ENCODE measurements around the gene PDE4D.
A peak's percentile ranks its signal among the peaks of the same experiment; 100 is the strongest.
"Not testable (repeated sequence)": the region's sequence is repeated elsewhere in the genome, so short reads cannot be mapped to it uniquely, and the experiment has no call there.

The PDE4D gene

DNA sequence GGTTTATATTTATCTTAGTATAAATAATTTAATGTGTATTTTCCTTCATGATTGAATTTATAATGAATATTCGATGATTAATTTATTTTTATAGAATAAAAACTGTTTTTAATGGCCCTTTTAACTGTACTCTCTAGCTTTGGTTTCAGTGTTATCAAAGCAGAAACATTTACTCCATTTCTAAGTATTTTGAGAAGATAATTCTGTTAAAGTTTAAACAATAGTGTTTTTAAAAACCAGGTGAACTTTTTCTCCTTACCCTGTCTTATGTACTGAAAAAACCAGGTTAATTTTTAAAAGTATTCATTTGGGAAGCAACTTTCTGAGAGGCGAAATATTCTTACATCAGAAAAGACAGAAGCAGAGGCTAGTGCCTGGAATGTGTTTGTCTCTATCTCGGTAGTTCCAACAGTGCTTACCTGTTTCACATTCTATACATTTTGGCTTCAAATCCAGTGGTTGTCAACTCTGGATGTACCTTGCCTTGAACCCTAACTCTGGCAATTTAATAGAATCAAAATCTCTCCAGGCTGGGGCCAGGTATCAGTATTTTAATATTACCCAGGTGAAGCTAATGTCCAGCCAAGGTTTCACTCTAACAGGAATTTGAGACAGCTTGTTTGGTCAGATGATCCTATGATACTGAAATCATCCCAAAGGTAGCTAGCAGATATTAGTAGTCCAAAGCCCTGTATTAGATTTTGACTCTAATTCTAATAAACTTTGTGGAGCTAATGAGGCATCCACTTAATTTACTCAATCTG lies 434.4 kb downstream of the PDE4D start:
- no peak for DNase-seq

DNA sequence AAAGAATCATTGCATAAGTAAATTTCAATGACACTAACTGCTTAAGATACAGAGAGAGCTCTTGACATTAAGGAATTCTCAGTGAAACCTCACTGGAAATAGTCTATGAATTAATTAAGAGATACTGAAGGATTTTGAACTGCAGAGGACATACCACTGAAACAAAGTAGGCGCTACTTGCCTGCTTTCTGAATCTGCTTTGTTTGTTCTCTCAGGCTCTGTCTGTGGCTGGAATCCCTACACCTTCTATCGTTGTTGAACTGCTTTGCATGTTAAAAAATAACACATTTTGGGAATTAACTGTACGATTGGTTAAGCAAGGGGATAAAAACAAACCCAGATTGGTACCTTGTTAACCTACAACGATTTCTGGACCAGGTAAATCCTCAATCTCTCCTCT lies 435.2 kb downstream of the PDE4D start:
- DNase-seq = no peak

DNA sequence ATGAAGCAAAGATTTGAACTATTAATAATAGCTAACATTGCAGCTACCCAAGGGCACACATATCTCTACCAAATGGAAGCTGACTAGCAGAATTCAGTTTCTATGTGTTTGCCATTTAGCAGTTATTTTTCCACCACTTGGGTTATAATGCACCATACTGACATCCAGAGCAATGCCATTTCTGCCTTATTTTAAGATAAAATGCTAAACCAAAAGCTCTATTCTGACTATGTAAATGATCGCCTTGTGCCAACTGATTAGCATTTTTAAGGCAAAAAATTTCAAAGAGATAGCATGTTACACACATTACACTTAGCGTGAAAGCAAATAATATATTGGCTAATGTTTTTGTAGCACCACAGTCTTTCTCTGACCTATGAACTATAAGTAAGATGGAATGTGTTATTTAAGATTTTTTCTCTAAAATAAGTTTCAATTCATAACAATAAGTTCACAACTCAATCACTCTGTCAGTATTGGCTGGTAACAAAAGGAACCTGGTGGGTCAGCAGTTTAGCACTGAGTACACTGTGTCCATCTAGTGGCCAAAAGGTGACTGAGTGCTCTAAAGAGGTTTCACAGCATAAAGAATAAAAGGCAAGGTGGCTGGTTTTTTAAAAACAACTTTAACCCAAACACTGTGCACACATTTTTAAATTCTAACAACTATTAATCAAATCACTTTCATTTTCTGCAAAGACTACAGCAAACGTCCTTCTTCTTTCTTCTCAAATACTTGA lies 443.5 kb downstream of the PDE4D start:
- DNase-seq = no peak

DNA sequence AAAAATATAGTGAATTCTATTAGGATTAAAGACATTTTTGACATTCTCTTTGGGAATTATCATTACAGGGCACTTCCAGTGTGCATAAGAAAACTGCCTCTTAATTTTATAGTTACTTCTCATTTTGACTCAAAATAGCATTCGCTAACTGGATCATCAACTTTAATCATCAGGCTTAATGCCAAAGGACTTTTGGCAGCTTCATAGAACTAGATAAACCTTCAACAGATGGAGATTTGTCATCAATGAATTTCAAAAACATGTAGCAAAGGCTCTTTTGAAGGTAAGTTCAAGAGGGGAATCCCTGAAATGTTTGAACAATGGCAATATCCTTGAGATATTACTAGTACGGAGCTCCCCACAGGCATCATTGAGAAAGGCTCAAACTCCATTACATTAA lies 447.2 kb downstream of the PDE4D start:
- DNase-seq = no peak

DNA sequence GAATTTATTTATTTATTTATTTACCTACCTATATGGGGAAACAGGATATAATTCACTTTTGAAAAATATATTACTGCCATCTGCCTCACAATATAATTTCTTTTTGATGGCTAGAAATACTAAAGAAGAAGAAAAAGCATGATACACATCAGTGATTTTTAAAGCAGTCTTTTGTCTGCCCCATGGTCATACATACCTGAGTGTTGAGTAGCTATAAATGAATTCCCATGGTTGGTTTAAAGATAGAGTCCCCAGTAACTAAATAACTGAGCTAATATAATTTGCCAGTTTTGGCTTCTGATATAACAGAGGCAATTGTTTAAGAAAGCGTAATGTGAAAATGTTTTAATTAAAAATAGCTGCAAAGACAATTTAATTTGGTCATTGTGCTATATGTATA lies 447.8 kb downstream of the PDE4D start:
- DNase-seq = no peak

DNA sequence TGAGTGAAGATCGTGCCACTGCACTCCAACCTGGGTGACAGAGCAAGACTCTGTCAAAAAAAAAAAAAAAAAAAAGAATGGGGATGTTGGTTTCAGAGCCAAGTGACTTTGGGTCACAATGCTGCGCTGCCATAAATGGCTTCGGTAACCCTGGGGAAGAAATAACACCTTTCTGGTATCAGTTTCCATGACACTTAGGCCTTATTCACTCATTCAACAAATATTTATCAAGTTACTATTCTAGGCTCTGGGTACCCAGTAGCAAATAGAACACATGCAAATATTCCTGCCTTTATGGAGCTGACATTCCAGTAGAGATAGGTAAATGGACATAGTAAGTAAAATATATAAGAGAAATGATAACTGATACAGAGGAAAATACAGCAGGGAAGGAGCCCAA lies 454.2 kb downstream of the PDE4D start:
- DNase-seq = no peak

DNA sequence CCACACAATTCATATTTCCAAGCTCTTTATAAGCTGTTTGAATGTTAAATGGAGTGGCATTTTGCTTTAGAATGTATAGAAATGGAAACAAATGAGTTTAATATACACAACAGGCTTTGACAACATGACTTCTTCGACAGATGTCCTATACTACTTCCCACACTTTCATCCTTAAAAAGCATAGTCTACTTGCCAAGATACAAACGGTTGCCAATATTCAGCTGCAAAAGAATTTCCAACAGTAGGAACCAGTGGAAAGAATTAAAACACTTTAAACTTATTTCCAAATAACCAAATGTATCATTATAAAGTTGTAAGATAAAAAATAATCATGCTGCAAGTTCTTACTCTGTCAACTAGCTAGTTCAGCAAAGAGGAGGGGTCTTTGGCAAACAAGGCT lies 456.4 kb downstream of the PDE4D start:
- no peak for DNase-seq

DNA sequence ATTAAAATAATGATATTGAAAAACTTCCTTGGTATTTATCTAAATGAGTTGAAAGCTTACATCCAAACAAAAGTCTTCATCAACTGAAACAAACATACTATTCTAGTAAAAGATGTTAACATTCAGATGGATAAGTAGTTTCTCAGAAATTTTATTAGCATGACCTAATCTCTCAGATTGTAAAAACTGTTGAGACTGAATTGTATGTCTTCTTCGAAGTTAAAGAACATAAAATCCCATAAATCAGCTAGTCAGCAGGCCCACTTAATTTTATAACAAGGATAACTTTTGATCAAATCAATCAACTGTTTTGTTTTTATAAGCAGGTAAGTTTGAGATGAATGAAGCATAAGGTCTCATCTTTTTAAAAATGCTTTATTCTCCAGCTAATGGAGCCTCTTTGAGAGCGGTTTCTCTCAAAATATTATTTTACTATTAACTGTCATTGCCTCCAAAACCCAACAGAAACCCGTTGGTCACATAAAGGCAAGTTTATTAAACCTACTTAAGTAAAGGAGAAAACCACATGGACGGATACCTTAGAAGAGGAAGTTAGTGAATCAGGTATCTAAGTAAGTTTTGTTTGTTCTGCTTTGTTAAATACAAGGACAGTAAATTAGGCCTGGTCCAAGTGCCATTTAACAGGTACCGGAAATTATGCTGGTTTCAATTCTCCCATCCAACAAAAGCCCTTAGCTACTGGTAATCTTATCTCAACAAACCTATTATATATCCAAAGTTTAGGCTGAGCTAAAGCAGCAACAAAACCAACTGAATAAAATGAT lies 457.0 kb downstream of the PDE4D start:
- DNase-seq = no peak

DNA sequence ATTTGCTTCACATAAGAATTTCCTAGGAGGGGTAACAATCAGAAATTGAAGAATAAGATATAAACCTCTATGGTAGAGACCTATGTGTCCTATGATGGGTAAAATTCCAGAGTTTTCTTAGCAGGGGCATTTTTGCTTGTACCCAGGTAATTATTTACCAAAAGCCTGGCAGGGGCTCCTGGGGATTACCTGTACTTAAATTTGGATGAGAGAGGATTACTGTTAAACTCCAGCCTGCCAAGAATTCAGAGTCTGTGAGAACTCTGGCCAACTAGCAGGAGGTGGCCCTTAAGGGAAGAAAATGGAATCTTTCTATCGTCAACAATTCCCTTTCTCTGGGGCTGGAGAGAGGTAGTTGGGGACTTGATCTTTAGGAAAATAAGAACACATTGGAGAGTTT lies 460.4 kb downstream of the PDE4D start:
- no peak for DNase-seq

DNA sequence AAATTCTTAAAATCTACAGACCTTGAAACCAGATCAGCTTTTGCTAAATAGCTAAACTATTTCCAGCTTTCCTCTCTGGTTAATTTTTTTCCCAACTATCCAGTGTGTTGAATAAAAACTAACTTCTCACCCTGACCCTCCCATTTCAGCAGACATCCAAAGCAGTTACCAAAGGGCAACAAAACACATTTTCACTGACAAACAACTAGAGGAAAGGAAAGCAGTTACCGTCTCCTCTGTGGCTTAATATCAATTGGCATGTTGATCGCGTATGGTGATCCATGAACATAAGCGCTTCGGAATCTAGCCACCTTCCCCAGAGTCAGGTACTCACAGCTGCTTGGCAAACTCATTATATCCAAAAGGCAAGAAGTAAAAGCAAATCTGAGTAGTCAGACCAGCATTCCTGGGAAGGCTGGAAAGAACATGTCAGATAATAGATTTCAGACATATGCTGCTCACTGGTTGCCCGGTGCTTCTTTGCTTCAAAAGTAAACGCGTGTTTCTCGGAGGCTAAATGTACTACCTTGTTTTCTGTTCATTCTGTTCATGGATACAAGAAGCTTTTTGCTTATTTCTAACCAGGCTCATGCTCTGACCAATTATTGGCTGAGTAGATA lies 463.4 kb downstream of the PDE4D start:
- DNase-seq = no peak

DNA sequence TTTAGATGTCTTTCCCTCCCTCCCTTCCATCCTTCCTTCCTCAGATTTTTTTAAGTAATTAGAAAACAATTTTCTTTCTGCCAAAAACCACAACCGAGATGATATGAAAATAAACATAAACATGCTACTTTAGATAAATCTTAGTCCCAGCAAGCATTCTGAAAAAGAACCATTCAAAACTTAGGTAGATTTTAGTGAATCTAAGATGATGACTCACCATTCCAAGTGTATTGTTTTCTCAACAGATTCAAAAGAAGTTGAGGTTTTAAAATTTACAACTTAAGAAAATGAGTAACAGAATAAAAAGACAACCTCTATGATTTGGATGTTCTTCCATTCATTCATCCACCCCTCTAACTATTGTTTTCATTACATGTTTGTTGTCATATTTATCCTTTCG lies 465.1 kb downstream of the PDE4D start:
- DNase-seq = no peak

DNA sequence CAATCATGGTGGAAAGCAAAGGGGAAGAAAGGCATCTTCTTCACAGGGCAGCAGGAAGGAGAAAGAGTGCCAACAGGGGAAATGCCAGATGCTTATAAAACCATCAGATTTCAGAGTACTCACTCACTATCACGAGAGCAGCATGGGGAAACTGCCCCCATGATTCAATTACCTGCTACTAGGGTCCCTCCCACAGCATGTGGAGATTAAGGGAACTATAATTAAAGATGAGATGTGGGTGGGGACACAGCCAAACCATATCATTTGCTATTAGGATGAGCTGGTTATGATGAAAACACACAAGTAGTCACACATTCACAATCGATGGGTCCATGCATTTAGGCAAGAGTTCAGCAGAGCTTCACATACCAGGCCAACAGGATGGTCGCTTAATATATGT lies 469.0 kb downstream of the PDE4D start:
- DNase-seq = no peak

DNA sequence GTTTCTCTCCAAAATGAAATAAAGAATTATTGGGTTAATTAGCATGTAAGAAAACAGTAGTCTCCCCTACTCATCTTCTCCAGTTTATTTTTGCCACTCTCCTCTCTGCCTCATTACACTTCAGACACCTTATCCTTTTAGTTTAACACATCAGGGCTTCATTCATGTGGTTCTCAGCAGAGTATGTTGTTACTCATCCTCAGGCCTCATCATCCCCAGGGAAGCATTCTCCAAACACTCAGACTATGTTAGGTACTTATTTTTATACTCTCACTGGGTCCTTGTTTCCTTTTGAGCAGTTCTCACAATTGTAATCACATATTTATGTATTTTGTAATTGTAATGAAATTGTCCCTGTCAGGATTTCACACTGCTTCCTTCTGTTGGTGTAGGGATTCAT lies 470.5 kb downstream of the PDE4D start:
- no peak for DNase-seq

DNA sequence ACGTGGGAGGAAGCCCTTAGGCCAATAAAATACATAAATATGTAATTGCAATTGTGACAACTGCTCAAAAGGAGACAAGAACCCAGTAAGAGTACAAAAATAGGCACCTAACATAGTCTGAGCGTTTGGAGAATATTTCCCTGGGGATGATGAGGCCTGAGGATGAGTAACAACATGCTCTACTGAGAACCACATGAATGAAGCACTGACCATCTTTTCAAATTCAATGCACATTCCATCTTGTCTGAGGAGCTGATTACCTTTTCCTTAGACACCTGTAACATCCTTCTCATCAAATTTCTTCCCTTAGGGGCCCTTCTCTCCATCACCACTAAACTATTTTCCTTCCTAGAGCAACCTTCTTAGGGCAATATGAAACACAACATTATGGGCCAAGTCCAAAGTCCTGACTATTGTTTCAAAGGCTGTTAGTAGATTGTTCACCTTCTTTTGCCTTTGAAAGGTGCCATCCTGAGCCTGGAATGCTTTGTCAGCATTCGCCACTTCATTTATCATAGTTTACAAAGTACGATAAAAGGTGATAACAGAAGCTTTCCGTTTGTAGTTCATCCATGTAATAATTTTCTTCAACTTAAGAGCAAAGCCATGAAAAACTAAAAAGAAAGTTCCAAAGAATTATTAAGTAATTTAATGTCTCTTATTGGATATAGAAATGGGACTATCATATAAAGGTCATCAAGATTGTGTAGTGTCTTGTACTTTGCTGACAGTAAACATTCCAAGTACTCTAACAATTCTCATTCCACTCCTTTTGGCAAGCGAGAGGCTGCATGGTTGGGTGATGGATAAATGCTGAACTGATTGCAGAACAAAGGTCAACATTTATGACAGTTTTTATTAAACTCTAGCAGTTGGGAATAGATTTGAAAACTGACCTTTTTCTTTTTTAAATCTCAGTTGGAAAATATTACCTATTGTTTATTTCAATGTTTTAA lies 471.3 kb downstream of the PDE4D start:
- DNase-seq = no peak

DNA sequence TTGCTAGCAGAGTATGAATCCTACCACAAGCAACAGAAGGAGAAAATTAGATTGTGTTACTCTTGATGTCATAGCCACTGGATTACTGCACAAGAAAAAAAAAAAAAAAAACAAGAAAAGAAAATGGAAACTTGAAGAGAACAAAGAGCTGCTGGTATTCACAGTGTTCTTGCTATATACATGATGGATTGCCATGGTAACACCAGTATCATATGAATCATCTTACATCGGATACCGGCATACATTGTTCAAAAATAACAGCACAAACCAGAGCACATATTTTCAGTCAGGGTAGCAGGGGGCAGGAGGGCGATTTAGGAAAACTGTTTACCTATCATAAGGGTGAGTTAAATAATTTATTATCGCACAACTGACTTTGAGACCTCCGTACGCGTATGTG lies 472.9 kb downstream of the PDE4D start:
- no peak for DNase-seq

DNA sequence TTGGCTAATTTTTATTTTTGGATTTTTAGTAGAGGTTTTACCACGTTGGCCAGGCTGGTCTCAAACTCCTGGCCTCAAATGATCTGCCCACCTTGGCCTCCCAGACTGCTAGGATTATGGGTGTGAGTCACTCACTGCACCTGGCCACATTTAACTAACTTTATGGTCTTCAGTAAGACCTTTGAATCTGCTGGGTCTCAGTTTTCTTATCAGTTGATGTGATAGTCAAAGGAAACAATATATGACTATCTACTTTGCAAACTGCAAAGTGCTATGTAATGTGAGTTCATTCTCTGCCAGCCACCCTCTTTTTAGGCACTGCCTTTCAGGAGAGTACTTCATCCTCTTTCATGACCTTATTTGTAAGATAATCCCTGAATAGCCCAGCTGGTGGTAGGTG lies 474.7 kb downstream of the PDE4D start:
- DNase-seq = peak; percentile 33

DNA sequence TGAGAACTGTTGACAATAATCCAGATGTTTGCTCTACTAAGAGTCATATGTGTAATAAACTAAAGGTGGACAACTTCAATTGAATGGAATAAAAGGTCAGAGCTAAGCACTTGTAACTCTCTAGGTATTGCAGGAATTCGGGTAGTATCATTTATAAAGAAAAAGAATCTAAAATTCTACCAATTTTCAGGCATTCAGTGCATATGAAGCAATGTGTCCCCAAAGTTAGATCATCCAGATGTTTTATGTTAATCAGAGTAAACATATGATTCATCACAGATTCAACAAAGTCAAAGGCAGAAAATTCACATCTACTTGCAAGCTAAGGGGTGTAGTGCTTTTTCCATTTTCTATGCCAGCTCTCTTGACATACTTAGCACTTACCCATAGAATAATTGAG lies 477.1 kb downstream of the PDE4D start:
- DNase-seq = no peak

DNA sequence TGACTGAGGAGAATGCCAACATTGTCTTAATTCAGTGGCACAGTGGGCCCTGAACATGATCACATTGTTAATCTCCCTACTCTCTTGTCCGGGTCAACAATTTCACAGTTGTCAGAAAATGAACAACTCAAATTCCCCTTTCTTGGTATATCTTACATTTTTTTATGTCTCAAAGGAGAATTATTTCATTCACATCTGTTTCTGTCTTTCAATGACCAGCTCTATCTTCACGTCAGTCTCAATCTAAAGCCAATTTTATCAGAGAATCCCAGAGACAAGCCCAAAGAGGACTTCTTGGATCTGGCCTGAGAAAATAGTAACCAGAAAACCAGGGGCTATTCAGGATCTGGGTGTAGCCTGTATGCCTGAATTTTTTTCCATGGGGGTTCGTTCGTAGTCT lies 477.5 kb downstream of the PDE4D start:
- DNase-seq = no peak

DNA sequence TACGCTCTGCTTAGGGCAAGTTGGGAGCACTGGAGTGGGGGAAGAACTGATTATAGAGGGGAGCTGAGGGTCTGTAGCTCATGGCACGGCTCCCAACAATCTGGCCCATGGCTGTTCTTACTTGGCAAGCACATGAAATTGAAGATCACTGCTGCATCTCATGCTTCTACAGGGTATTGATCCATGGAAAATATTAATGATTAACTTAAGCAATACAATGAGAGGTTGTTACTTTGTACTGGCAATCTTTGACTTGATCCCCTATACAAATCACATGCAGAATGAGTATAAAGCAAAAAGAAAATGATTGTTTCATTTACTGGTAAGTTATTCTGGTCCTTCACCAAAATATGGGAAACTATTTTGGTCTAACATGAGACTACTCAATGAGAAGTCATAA lies 481.1 kb downstream of the PDE4D start:
- no peak for DNase-seq

DNA sequence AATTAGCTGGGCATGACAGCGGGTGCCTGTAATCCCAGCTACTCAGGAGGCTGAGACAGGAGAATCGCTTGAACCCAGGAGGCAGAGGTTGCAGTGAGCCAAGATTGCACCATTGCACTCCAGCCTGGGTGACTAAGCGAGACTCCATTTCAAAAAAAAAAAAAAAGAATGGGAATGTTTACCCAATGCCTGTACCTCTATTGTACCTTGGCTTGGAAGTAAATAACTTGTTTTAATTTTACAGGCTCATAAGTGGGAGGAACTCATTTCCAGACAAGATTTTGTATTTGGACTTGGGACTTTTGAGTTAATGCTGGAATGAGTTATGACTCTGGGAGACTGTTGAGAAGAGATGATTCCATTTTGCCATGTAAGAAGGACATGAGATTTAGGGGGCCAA lies 484.5 kb downstream of the PDE4D start:
- DNase-seq = not testable (repeated sequence)

DNA sequence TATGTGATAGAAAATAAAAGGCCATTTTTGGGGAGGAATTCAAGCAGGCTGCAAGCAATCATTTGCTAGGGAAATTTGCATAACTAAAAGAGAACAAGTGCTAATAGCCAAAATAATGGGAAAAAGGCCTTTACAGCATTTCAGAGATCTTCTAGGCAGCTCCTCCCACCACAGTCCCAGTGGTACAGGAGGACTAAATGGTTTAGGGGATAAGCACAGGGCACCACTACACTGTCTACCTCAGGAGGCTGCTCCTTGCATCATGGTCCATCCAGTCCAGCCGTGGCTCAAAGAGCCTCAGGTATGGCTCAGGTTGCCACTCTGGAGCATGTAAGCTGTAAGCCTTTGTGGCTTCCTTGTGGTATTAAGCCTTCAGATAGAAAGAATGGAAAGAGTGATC lies 485.6 kb downstream of the PDE4D start:
- DNase-seq = no peak

DNA sequence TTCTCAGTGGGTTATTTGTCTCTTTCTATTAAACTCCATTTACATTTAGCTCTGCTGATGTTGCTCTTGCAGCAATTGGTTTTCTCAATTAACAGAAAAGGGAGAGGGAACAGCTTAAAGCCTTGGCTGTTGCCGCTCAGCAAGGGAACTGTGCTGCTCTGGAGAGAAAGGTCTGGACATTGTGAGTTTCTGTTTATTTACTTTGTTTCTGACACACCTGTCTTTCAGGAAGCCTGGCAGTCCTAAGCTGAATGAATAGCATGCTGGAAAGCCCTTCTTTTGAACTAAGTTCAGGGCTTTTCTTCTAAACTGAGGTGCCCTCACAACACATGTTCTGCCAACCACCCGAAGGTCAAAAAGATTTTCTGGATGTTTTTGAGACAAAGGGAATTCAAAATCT lies 491.9 kb downstream of the PDE4D start:
- DNase-seq = peak; percentile 2

All from NCI-H1092 treated with DMSO at 0.1 percent for 48 hours (cell line).